Memory B cell (primary cell): ENCODE results near the gene PIR.
A peak's percentile ranks its signal among the peaks of the same experiment; 100 is the strongest.

ENCODE experiments used
- ATAC-seq: fragments of 150-1000 bp; cut with Tn5 transposase; 2 replicates; pipeline ENCODE4 v1.10.0; 2021; ENCODE audit warnings: low read depth, mild to moderate bottlenecking, moderate library complexity
- DNase-seq, 2 donors: peaks; one replicate each; pipeline ENCODE4 v3.0.0; 2022; ENCODE audit warnings: low spot score in 2 of 2
- H3K27ac Mint-ChIP-seq: one replicate; pipeline ENCODE4 v1.8.0; 2022; ENCODE audit warnings: mild to moderate bottlenecking, moderate library complexity, mixed read lengths
- H3K27me3 Mint-ChIP-seq: one replicate; pipeline ENCODE4 v1.8.0; 2022; ENCODE audit warnings: mixed read lengths
- H3K36me3 Mint-ChIP-seq: one replicate; pipeline ENCODE4 v1.8.0; 2022; ENCODE audit warnings: mild to moderate bottlenecking, mixed read lengths
- H3K4me1 Mint-ChIP-seq: one replicate; pipeline ENCODE4 v1.8.0; 2022; ENCODE audit warnings: mixed read lengths
- H3K4me3 Mint-ChIP-seq: one replicate; pipeline ENCODE4 v1.8.0; 2022; ENCODE audit warnings: mild to moderate bottlenecking, moderate library complexity, mixed read lengths
- H3K9me3 Mint-ChIP-seq: one replicate; pipeline ENCODE4 v1.8.0; 2022; ENCODE audit warnings: mixed read lengths

The PIR gene

GRCh38 chrX:15469613-15470012, 23.5 kb downstream of the PIR start:
- H3K27me3 Mint-ChIP-seq, result no peaks in the 10 kb centered on the region
- no peak overlapping the region for H3K4me3 Mint-ChIP-seq
- H3K27ac Mint-ChIP-seq, result no peak overlapping the region
- ATAC-seq (no peak), DNase-seq (no peak)
- H3K36me3 Mint-ChIP-seq, result no peaks in the 10 kb centered on the region
- H3K4me1 Mint-ChIP-seq, result peaks cover 5% of the 10 kb centered on the region
- H3K9me3 Mint-ChIP-seq, result no peaks in the 10 kb centered on the region

- no peak for DNase-seq
Measured at GRCh38 chrX:15468036-15468435, 25.1 kb downstream of the PIR start.

GRCh38 chrX:15465896-15466651, 27.1 kb downstream of the PIR start:
- no peak for DNase-seq
- H3K4me1 Mint-ChIP-seq, result peaks cover 5% of the 10 kb centered on the region
- peak overlapping the region; percentile 56 for H3K27ac Mint-ChIP-seq

More at GRCh38 chrX:15468036-15468435, 25.1 kb downstream of the PIR start:
- ATAC-seq, result peak; percentile 20
- Mint-ChIP-seq H3K27me3 (no peaks in the 10 kb centered on the region), H3K4me3 (no peak overlapping the region), H3K36me3 (no peaks in the 10 kb centered on the region), H3K4me1 (peaks cover 5% of the 10 kb centered on the region), H3K9me3 (no peaks in the 10 kb centered on the region), H3K27ac (no peak overlapping the region)

GRCh38 chrX:15465347-15465746, 27.8 kb downstream of the PIR start:
- no peaks in the 10 kb centered on the region for H3K36me3 Mint-ChIP-seq
- ATAC-seq, result peak; percentile 82
- no peaks in the 10 kb centered on the region for H3K9me3 Mint-ChIP-seq
- peak in 1 of 2 donors; percentile 1 for DNase-seq
- peaks cover 3% of the 10 kb centered on the region for H3K4me1 Mint-ChIP-seq
- H3K4me3 Mint-ChIP-seq, result no peak overlapping the region
- H3K27me3 Mint-ChIP-seq, result no peaks in the 10 kb centered on the region
- H3K27ac Mint-ChIP-seq, result peak overlapping the region; percentile 56

More at GRCh38 chrX:15465896-15466651, 27.1 kb downstream of the PIR start:
- ATAC-seq, result no peak
- Mint-ChIP-seq H3K36me3 (no peaks in the 10 kb centered on the region), H3K4me3 (no peak overlapping the region), H3K9me3 (no peaks in the 10 kb centered on the region), H3K27me3 (no peaks in the 10 kb centered on the region)

- ATAC-seq (no peak), DNase-seq (no peak)
- no peaks in the 10 kb centered on the region for H3K9me3 Mint-ChIP-seq
- H3K4me1 Mint-ChIP-seq, result peaks cover 3% of the 10 kb centered on the region
- H3K36me3 Mint-ChIP-seq, result no peaks in the 10 kb centered on the region
- no peak overlapping the region for H3K4me3 Mint-ChIP-seq
- H3K27ac Mint-ChIP-seq, result no peak overlapping the region
- no peaks in the 10 kb centered on the region for H3K27me3 Mint-ChIP-seq
Measured at GRCh38 chrX:15464704-15465103, 28.4 kb downstream of the PIR start.

GRCh38 chrX:15451913-15452312, 41.2 kb downstream of the PIR start:
- Mint-ChIP-seq H3K4me3 (no peak overlapping the region), H3K27ac (no peak overlapping the region), H3K4me1 (no peaks in the 10 kb centered on the region), H3K9me3 (no peaks in the 10 kb centered on the region), H3K36me3 (no peaks in the 10 kb centered on the region), H3K27me3 (peaks cover 4% of the 10 kb centered on the region)
- ATAC-seq (no peak), DNase-seq (no peak)

- H3K27ac Mint-ChIP-seq, result no peak overlapping the region
- H3K27me3 Mint-ChIP-seq, result peaks cover 4% of the 10 kb centered on the region
- H3K36me3 Mint-ChIP-seq, result no peaks in the 10 kb centered on the region
- DNase-seq, result no peak
- no peaks in the 10 kb centered on the region for H3K9me3 Mint-ChIP-seq
- H3K4me3 Mint-ChIP-seq, result no peak overlapping the region
- ATAC-seq, result no peak
- H3K4me1 Mint-ChIP-seq, result no peaks in the 10 kb centered on the region
Measured at GRCh38 chrX:15448010-15448639, 45.0 kb downstream of the PIR start.

GRCh38 chrX:15441464-15441863, 51.7 kb downstream of the PIR start:
- Mint-ChIP-seq H3K4me3 (no peak overlapping the region), H3K9me3 (no peaks in the 10 kb centered on the region)
- no peak for DNase-seq

GRCh38 chrX:15438332-15438731, 54.8 kb downstream of the PIR start:
- no peaks in the 10 kb centered on the region for H3K4me1 Mint-ChIP-seq
- no peak for DNase-seq
- no peak overlapping the region for H3K27ac Mint-ChIP-seq
- no peak for ATAC-seq
- no peaks in the 10 kb centered on the region for H3K36me3 Mint-ChIP-seq
- H3K9me3 Mint-ChIP-seq, result peaks cover 3% of the 10 kb centered on the region
- no peak overlapping the region for H3K4me3 Mint-ChIP-seq
- peaks cover 12% of the 10 kb centered on the region for H3K27me3 Mint-ChIP-seq

More at GRCh38 chrX:15441464-15441863, 51.7 kb downstream of the PIR start:
- H3K36me3 Mint-ChIP-seq, result no peaks in the 10 kb centered on the region
- H3K27ac Mint-ChIP-seq, result no peak overlapping the region
- ATAC-seq, result no peak
- H3K4me1 Mint-ChIP-seq, result no peaks in the 10 kb centered on the region
- peaks cover 6% of the 10 kb centered on the region for H3K27me3 Mint-ChIP-seq

- Mint-ChIP-seq H3K4me1 (no peaks in the 10 kb centered on the region), H3K9me3 (peaks cover 4% of the 10 kb centered on the region), H3K27me3 (peaks cover 14% of the 10 kb centered on the region), H3K4me3 (no peak overlapping the region), H3K27ac (no peak overlapping the region), H3K36me3 (peaks cover 2% of the 10 kb centered on the region)
- ATAC-seq (no peak), DNase-seq (no peak)
Measured at GRCh38 chrX:15437724-15438123, 55.4 kb downstream of the PIR start.

GRCh38 chrX:15435836-15436619, 57.1 kb downstream of the PIR start:
- Mint-ChIP-seq H3K36me3 (peaks cover 2% of the 10 kb centered on the region), H3K4me3 (no peak overlapping the region), H3K4me1 (no peaks in the 10 kb centered on the region), H3K27ac (no peak overlapping the region), H3K27me3 (peaks cover 16% of the 10 kb centered on the region), H3K9me3 (peaks cover 4% of the 10 kb centered on the region)
- no peak for ATAC-seq
- DNase-seq, result no peak

- peaks cover 2% of the 10 kb centered on the region for H3K36me3 Mint-ChIP-seq
- no peaks in the 10 kb centered on the region for H3K4me1 Mint-ChIP-seq
- ATAC-seq (no peak), DNase-seq (no peak)
- H3K27me3 Mint-ChIP-seq, result peaks cover 10% of the 10 kb centered on the region
- H3K27ac Mint-ChIP-seq, result no peak overlapping the region
- H3K9me3 Mint-ChIP-seq, result peaks cover 4% of the 10 kb centered on the region
- H3K4me3 Mint-ChIP-seq, result no peak overlapping the region
Measured at GRCh38 chrX:15434205-15434604, 58.9 kb downstream of the PIR start.

- no peaks in the 10 kb centered on the region for H3K4me1 Mint-ChIP-seq
- peaks cover 4% of the 10 kb centered on the region for H3K9me3 Mint-ChIP-seq
- no peak overlapping the region for H3K4me3 Mint-ChIP-seq
- H3K36me3 Mint-ChIP-seq, result peaks cover 2% of the 10 kb centered on the region
- no peak overlapping the region for H3K27ac Mint-ChIP-seq
- H3K27me3 Mint-ChIP-seq, result peaks cover 13% of the 10 kb centered on the region
- ATAC-seq, result no peak
- no peak for DNase-seq
Measured at GRCh38 chrX:15430584-15430983, 62.5 kb downstream of the PIR start.

- DNase-seq, result no peak
- Mint-ChIP-seq H3K27ac (no peak overlapping the region), H3K4me1 (no peaks in the 10 kb centered on the region), H3K36me3 (peaks cover 2% of the 10 kb centered on the region), H3K4me3 (no peak overlapping the region), H3K9me3 (peaks cover 4% of the 10 kb centered on the region), H3K27me3 (peaks cover 13% of the 10 kb centered on the region)
- no peak for ATAC-seq
Measured at GRCh38 chrX:15430076-15430475, 63.1 kb downstream of the PIR start.
